GM18499 (cell line): ENCODE measurements around the gene METTL24.

Experiments used
- ATAC-seq: cut with Tn5 transposase; IDR thresholded peaks from one replicate; pipeline ENCODE4 v1.9.1; 2021; ENCODE audit warnings: moderate number of reproducible peaks; ENCODE audit not compliant: insufficient read depth, unreplicated experiment

Gene METTL24

GRCh38 chr6:110357664-110358552, at the start of gene METTL24:
Gene METTL24, minus strand, starts transcription at chr6:110358349. Its CDS starts 77 bp downstream, at chr6:110358272.
- ATAC-seq = no peak

GRCh38 chr6:110404607-110405006, 46.5 kb upstream of the METTL24 start:
- ATAC-seq = no peak

GRCh38 chr6:110401585-110402176, 43.5 kb upstream of the METTL24 start:
- no peak for ATAC-seq

- no peak for ATAC-seq
Observed at GRCh38 chr6:110400208-110400607, 42.1 kb upstream of the METTL24 start.

- no peak for ATAC-seq
Observed at GRCh38 chr6:110399219-110400071, 41.3 kb upstream of the METTL24 start.

- no peak for ATAC-seq
Observed at GRCh38 chr6:110398778-110399177, 40.6 kb upstream of the METTL24 start.

GRCh38 chr6:110395221-110395620, 37.1 kb upstream of the METTL24 start:
- no peak for ATAC-seq

- ATAC-seq = no peak
Observed at GRCh38 chr6:110394409-110394808, 36.3 kb upstream of the METTL24 start.

- no peak for ATAC-seq
Observed at GRCh38 chr6:110392727-110393126, 34.6 kb upstream of the METTL24 start.

- ATAC-seq = no peak
Observed at GRCh38 chr6:110390404-110390803, 32.3 kb upstream of the METTL24 start.

- no peak for ATAC-seq
Observed at GRCh38 chr6:110389689-110390382, 31.7 kb upstream of the METTL24 start.

- ATAC-seq = no peak
Observed at GRCh38 chr6:110387986-110388385, 29.8 kb upstream of the METTL24 start.

- no peak for ATAC-seq
Observed at GRCh38 chr6:110385458-110385863, 27.3 kb upstream of the METTL24 start.

- no peak for ATAC-seq
Observed at GRCh38 chr6:110378552-110378951, 20.4 kb upstream of the METTL24 start.

- no peak for ATAC-seq
Observed at GRCh38 chr6:110369066-110369465, 10.9 kb upstream of the METTL24 start.

- no peak for ATAC-seq
Observed at GRCh38 chr6:110368284-110368683, 10.1 kb upstream of the METTL24 start.

GRCh38 chr6:110367825-110368224, 9.7 kb upstream of the METTL24 start:
- no peak for ATAC-seq

GRCh38 chr6:110366975-110367374, 8.8 kb upstream of the METTL24 start:
- no peak for ATAC-seq

- ATAC-seq = no peak
Observed at GRCh38 chr6:110366256-110366655, 8.1 kb upstream of the METTL24 start.
